Heart right ventricle (tissue), 16 donors: ENCODE results near the gene LHPP. TPM values are rescaled to one million over a fixed set of nuclear protein-coding genes. Genes with fewer than 3 reads are reported as not detected.

Experiments used
- ATAC-seq, 8 donors: fragments of 200-7000 bp; cut with Tn5 transposase; one replicate each; pipeline ENCODE4 v1.9.1; 2020; ENCODE audit warnings: mild to moderate bottlenecking in 8 of 8, moderate library complexity in 8 of 8, moderate number of reproducible peaks in 1 of 8
- DNase-seq, 2 donors: peaks; one replicate each; pipeline ENCODE4 v3.0.0-alpha.2; 2020
- H3K27ac ChIP-seq, 10 donors: fragments of 200-600 bp; sonication (generic) in 2 of 10; one replicate each; pipeline versions ENCODE4 v1.5.0 to v1.8.0; 2020 to 2022; ENCODE audit warnings: mild to moderate bottlenecking in 3 of 10
- H3K27me3 ChIP-seq, 7 donors: fragments of 200-600 bp; one replicate each; pipeline ENCODE4 v1.8.0; 2021 to 2022; ENCODE audit warnings: mild to moderate bottlenecking in 2 of 7
- H3K36me3 ChIP-seq, 9 donors: fragments of 200-600 bp; sonication (generic) in 1 of 9; one replicate each; pipeline versions ENCODE4 v1.5.0 to v1.8.0; 2020 to 2022; ENCODE audit warnings: mild to moderate bottlenecking in 2 of 9
- H3K4me1 ChIP-seq, 9 donors: fragments of 200-600 bp; sonication (generic) in 1 of 9; one replicate each; pipeline versions ENCODE4 v1.5.0 to v1.8.0; 2020 to 2022; ENCODE audit warnings: mild to moderate bottlenecking in 4 of 9
- H3K4me3 ChIP-seq, 10 donors: fragments of 200-600 bp; sonication (generic) in 2 of 10; one replicate each; pipeline versions ENCODE4 v1.5.0 to v1.8.0; 2020 to 2022; ENCODE audit warnings: mild to moderate bottlenecking in 7 of 10, moderate library complexity in 2 of 10
- H3K9me3 ChIP-seq, 11 donors: fragments of 200-600 bp in 10 of 11; sonication (generic) in 2 of 11; one replicate each; pipeline versions ENCODE4 v1.5.0 to v1.8.0; 2013 to 2022; ENCODE audit warnings: mild to moderate bottlenecking in 2 of 11, control low read depth in 1 of 11, moderate library complexity in 1 of 11
- CTCF ChIP-seq, 9 donors: fragments of 200-600 bp; sonication (generic) in 2 of 9; IDR thresholded peaks; one replicate each; pipeline versions ENCODE4 v1.5.0 to v1.8.0; 2021 to 2022; ENCODE audit warnings: antibody characterized with exemption in 9 of 9, mild to moderate bottlenecking in 5 of 9, moderate library complexity in 1 of 9
- WGBS, 2 donors: extraction: QIAGEN DNeasy Blood & Tissue Kit; methylation state at CpG; one replicate each; pipeline ENCODE4 v1.1.7; 2013; ENCODE audit warnings: inconsistent platforms in 1 of 2; 5-methylcytosine and 5-hydroxymethylcytosine counted together
- intact Hi-C, 10 donors: fragments of 100-400 bp; cut with DNase I; formaldehyde crosslinking; loops; one replicate each; pipeline versions ENCODE4 v1.11.1 to v1.14.2; 2022
- polyA plus RNA-seq, 2 donors: library from polyadenylated mRNA; stranded (reverse); fragments of 200-250 nt; gene quantifications; one replicate each; pipeline ENCODE4 v1.2.3, GENCODE V29; 2013
- total RNA-seq, 10 donors: library from RNA; stranded (reverse); fragmentation: NEBNext Ultra II Directional in 3 of 10; extraction: Animal tissue kit (Norgen Biotek cat#: 25700) in 3 of 10; gene quantifications; one replicate each; pipeline versions ENCODE4 v1.2.1 to v1.2.4, GENCODE V29; 2021 to 2023
- donor health status: Arrhythmogenic right ventricular cardiomyopathy.
- donor health status: ischemic (EF 13 %, LVEDD 7.1; RV severe dilation, severe dysfunction).
- donor health status: healthy with polysubstance abuse.
- donor health status: DM: no; HTN: yes; CAD: no.
- donor health status: DM: no; HTN: no; CAD: no.
- donor health status: ischemic (EF 25% LVEDD 6.9; RV normal size, moderate dysfunction).
- donor health status: ischemic (EF 25% LVEDD 5.7; RV mildly dilated, moderate dysfunction).
- donor health status: healthy.
- donor health status: DM: yes; HTN: yes; CAD: no.
- donor health status: Ischemic cardiomyopathy.
- donor health status: ischemic (EF 35%, LVEDD 5.7; RV mildly dilated, moderate dysfunction).
- donor health status: nonischemic (EF 11% LVEDD 7.7; RV severe dilation, severe dysfunction).
- donor health status: DM: yes; HTN: yes; CAD: no.
- donor health status: PGD.
- donor health status: ischemic (EF 29% LVEDD 5.4; RV normal size, mild dysfunction).
- donor health status: nonischemic (EF 23%, LVEDD 6.1; RV moderate dilation, normal function).

LHPP gene
- total and polyA plus RNA-seq, 12 donors, result 4.2 to 20.5 (median 11.7) TPM

GRCh38 chr10:124558339-124559321 lies 97.0 kb downstream of the LHPP start:
- Histone ChIP-seq H3K27ac (peak overlapping the region in 7 of 10 donors; percentile 65 to 93 (median 83)), H3K9me3 (peaks cover 0 to 4% (median 0%) of the 10 kb centered on the region in 11 donors), H3K4me1 (peaks cover 7 to 46% (median 35%) of the 10 kb centered on the region in 9 donors), H3K27me3 (no peaks in the 10 kb centered on the region), H3K4me3 (no peak overlapping the region), H3K36me3 (no peaks in the 10 kb centered on the region)
- DNase-seq (no peak), ATAC-seq (no peak)
- no peak for TF ChIP-seq CTCF (IDR thresholded peaks at IDR 0.05)
- WGBS, 2 donors, result 88 to 89% methylated on average over 23 of the region's 23 CpGs
- intact Hi-C loops, result loop anchor here in 1 of 10 donors (10.0 kb wide), 1 partner anchor 56 kb away; no protein-coding TSS in a partner anchor

- DNase-seq (no peak), ATAC-seq (peak in 2 of 8 donors; percentile 8 to 12)
- Histone ChIP-seq H3K27me3 (no peaks in the 10 kb centered on the region), H3K27ac (peak overlapping the region; percentile 8 to 93 (median 81)), H3K36me3 (no peaks in the 10 kb centered on the region), H3K4me3 (no peak overlapping the region), H3K4me1 (peaks cover 7 to 48% (median 35%) of the 10 kb centered on the region in 9 donors), H3K9me3 (peaks cover 0 to 4% (median 0%) of the 10 kb centered on the region in 11 donors)
- 91 to 94% methylated on average over 11 of the region's 11 CpGs for WGBS, 2 donors
- no peak for TF ChIP-seq CTCF (IDR thresholded peaks at IDR 0.05)
- intact Hi-C loops, result loop anchor here in 3 of 10 donors (5.0 to 10.0 kb wide), 3 partner anchors 55 to 83 kb away; no protein-coding TSS in a partner anchor
Measured at GRCh38 chr10:124559372-124560132, 97.9 kb downstream of the LHPP start.

GRCh38 chr10:124560377-124561105 lies 98.9 kb downstream of the LHPP start:
- Histone ChIP-seq H3K4me1 (peaks cover 7 to 54% (median 42%) of the 10 kb centered on the region in 9 donors), H3K36me3 (no peaks in the 10 kb centered on the region), H3K27ac (peak overlapping the region; percentile 47 to 93 (median 81)), H3K27me3 (no peaks in the 10 kb centered on the region), H3K9me3 (peaks cover 0 to 4% (median 0%) of the 10 kb centered on the region in 11 donors), H3K4me3 (no peak overlapping the region)
- intact Hi-C loops, result loop anchor here in 2 of 10 donors (5.0 kb wide), 2 partner anchors 67 to 82 kb away; no protein-coding TSS in a partner anchor
- peak; percentile 56 to 74 for DNase-seq
- ATAC-seq, result peak; percentile 88 to 96 (median 94)
- peak in 1 of 9 donors; percentile 8 for TF ChIP-seq CTCF (IDR thresholded peaks at IDR 0.05)
- WGBS, 2 donors, result 26 to 30% methylated on average over 18 of the region's 18 CpGs
